GM21423 (cell line): Measurements from ENCODE around the gene ZFYVE9.
"Not testable (repeated sequence)": the region's sequence is repeated elsewhere in the genome, so short reads cannot be mapped to it uniquely, and the experiment has no call there.

Source experiments
- ATAC-seq: cut with Tn5 transposase; IDR thresholded peaks from one replicate; pipeline ENCODE4 v1.9.1; 2021; ENCODE audit warnings: mild to moderate bottlenecking, moderate library complexity; ENCODE audit not compliant: unreplicated experiment

The ZFYVE9 gene

DNA sequence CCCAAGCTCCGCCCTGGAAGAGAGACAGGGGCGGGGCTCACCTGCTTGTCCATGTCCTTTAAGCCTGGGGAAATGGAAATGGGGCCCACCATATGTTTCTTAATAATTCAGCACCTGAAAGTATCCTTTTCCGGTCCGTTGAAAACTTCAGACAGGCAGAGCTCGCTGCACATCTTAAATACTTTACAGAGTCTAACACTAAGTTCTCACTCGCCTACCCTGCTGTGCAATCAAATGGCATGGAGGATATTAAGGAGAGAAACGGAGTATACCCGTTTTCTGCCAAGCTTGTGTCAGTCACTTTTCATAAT lies 224.6 kb downstream of the ZFYVE9 start:
- peak; percentile 0 for ATAC-seq

DNA sequence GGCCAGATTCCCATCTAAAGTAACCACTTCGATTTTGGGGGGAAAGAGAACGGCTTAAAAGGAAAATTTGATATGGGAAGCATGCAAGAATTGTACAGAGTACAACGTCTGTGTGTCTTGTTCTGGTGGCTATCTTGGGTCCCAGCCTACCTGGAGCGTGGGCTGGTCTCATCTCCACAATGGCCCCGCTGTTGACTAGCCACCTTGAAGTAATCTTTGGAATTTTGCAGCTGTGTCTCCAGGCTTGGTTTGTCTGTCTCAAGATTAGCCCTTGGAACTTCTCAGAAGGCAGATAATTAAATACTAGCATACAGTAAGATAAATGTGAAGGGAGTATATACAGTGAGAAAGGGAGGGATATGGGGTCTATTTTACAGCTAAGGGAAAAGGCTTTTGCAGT lies 225.4 kb downstream of the ZFYVE9 start:
- no peak for ATAC-seq

DNA sequence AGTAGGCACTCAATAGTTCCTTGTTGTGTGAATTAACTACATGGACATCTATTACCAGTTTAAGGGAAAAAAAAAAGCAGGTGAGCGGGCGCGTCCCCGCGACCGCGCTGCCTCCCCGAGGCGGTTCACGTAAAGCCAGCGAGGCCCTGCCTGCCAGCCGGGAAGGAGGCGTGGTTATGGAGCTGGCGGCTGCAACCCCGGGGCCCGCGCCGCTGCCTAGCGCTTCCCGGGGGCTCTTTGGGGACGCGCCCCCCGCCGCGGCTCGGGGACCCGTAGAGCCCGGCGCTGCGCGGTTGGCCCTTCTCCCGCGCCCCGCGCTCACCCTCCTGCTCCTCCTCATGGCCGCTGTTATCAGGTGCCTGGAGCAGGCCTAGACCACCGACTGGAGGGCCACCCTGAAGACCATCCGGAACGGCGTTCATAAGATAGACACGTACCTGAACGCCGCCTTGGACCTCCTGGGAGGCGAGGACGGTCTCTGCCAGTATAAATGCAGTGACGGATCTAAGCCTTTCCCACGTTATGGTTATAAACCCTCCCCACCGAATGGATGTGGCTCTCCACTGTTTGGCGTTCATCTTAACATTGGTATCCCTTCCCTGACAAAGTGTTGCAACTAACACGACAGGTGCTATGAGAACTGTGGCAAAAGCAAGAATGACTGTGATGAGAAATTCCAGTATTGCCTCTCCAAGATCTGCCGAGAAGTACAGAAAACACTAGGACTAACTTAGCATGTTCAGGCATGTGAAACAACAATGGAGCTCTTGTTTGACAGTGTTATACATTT lies 226.7 kb downstream of the ZFYVE9 start:
- ATAC-seq, result no peak

DNA sequence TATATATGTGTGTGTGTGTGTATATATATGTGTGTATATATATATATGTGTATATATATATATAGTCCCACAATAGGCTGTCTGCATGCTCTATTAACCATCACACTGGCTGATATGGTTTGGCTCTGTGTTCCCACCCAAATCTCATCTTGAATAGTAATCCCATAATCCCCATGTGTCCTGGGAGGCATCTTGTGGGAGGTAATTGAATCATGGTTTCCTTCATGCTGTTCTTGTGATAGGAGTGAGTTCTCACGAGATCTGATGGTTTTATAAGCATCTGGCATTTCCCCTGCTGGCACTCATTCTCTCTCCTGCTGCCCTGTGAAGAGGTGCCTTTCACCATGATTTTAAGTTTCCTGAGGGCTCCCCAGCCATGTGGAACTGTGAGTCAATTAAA lies 228.0 kb downstream of the ZFYVE9 start:
- not testable (repeated sequence) for ATAC-seq

DNA sequence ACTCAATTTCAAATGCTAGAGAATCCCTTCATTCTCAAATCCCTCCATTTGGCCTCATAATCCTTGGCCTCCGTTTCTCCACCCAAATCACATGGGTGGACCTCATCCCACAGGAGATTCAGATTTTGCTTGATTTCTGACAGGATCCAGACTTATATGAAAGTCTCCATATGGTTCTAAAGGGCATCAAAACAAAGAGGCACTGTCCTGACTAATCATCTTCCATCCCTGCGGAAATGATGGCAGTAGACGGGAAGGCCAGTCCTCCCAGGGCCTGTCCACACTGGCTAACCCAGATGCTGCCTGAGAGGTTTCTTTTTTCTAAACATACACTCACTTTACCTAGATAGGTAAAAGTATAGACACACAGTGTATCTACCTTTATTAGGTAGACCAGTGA lies 243.5 kb downstream of the ZFYVE9 start:
- no peak for ATAC-seq

DNA sequence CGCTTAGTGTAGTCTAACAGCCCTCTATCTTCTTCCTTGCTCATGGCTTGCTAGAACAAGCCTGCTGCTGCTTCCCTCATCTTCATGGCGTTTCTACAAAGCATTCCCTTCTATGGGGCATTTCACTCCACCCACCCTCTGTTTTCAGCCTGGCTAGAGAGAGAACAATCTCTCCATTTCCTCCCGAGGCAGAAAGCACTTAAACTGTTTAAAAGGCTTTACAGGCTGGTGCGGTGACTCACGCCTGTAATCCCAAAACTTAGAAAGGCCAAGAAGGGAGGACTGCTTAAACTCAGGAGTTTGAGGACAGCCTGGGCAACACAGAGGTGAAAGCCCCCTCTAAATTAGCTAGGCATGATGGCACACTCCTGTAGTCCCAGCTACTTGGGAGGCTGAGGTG lies 244.6 kb downstream of the ZFYVE9 start:
- no peak for ATAC-seq

DNA sequence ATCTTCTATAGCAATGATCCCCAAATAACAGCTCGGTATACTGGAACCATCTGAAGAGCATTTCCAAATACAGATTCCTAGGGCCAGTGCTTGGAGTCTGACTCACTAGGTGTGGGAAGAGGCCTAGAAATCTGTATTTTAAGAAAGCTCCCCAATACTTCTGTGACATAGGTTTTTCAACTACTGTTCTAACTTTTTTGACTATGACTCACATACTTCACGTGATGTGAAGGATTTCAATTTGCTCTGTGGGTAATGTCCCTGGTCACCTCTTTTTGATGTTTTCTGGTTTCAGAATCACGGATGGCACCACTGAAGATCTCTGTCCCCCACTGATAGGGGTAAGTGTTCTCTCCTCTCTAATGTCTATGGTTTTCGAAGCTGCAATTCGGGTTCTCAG lies 251.3 kb downstream of the ZFYVE9 start:
- ATAC-seq, result no peak
